LNCAP (cell line): Measurements from ENCODE around the gene ZNF385B.

Experiments used
- CTCF ChIP-seq: fragments of 450-650 bp; IDR thresholded peaks from 2 replicates; pipeline ENCODE4 v1.5.1; 2017; ENCODE audit warnings: mild to moderate bottlenecking

Gene ZNF385B

GRCh38 chr2:179588486-179589145, 272.8 kb downstream of the ZNF385B start:
- no peak for TF ChIP-seq CTCF

- no peak for TF ChIP-seq CTCF
Observed at GRCh38 chr2:179584760-179585159, 276.7 kb downstream of the ZNF385B start.

- TF ChIP-seq CTCF, result no peak
Observed at GRCh38 chr2:179581605-179582004, 279.8 kb downstream of the ZNF385B start.

GRCh38 chr2:179580378-179581146, 280.9 kb downstream of the ZNF385B start:
- TF ChIP-seq CTCF, result no peak

- no peak for TF ChIP-seq CTCF
Observed at GRCh38 chr2:179579800-179580199, 281.6 kb downstream of the ZNF385B start.

GRCh38 chr2:179578171-179578916, 283.1 kb downstream of the ZNF385B start:
- TF ChIP-seq CTCF, result no peak

- TF ChIP-seq CTCF, result no peak
Observed at GRCh38 chr2:179574061-179574519, 287.3 kb downstream of the ZNF385B start.
